HG03280 (cell line): ENCODE data around the gene PLEKHG3.
"Not testable (repeated sequence)": the region's sequence is repeated elsewhere in the genome, so short reads cannot be mapped to it uniquely, and the experiment has no call there.

ENCODE experiments used
- ATAC-seq: cut with Tn5 transposase; IDR thresholded peaks from one replicate; pipeline ENCODE4 v1.9.1; 2021; ENCODE audit warnings: mild to moderate bottlenecking, moderate library complexity; ENCODE audit not compliant: unreplicated experiment

PLEKHG3 gene

DNA sequence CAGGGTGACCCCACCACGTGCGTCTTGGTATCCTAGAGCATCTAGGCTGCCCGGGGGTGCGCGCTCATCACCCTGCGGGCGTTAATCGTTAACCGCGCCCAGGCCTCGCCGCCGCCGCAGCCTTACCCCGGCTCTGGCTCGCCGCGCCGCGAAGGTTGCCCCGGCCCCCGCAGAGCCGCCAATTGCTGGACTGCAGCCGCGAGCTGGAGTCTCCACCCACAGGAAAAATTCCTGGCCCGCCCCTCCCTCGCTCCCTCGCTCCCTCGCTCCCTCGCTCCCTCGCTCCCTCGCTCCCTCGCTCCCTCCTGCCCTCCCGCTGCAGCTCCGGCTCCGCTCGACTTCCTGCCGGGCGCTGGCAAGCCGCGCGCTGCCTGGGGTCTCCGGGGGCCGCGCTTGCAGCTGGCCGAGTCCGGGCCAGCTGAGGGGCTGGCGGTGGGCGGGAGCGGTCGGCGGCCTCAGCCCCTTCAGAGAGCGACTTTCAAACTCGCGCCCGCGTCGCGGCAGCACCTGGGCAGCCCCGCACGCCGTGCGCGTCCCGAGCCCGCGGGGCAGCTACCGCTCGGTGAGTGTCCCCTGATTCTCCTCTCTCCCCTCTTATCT lies at the start of gene PLEKHG3:
TSS of gene PLEKHG3 (plus strand) at position 282 of the 600 bp plus-strand sequence. CDS start 23,208 bp downstream, outside the sequence.
- ATAC-seq = no peak

DNA sequence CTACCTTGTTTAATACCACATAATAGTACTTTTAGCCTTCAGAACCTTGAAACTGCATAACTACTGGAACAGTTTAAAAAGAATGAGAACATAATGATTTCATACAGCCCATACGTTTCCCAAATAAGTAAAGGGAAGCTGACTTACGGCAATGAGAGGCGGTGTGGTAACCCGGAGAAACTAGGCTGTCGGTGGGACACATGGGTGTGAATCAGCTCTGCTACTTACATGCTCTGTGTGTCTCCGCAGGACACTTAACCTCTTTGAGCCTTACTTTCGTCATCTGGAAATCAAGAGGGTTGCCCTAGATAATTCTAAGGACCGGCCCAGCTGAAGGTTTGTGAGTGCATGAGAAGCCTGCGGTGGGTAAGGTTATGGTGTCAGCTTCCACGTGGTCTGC lies 49.3 kb upstream of the PLEKHG3 start:
- ATAC-seq = no peak

GRCh38 chr14:64656986-64657385 lies 47.2 kb upstream of the PLEKHG3 start:
- ATAC-seq = no peak

DNA sequence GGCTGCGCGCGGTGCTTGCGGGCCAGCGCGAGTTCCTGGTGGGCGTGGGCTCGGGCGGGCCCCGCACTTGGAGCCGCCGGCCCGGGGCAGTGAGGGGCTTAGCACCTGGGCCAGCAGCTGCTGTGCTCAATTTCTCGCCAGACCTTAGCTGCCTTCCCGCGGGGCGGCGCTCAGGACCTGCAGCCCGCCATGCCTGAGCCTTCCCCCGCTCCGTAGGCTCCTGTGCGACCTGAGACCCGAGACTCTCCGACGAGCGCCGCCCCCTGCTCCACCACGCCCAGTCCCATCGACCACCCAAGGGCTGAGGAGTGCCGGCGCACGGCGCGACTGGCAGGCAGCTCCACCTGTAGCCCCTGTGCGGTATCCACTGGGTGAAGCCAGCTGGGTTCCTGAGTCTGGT lies 46.0 kb upstream of the PLEKHG3 start:
- no peak for ATAC-seq

GRCh38 chr14:64658700-64659264 lies 45.4 kb upstream of the PLEKHG3 start:
- not testable (repeated sequence) for ATAC-seq

- no peak for ATAC-seq
Observed at GRCh38 chr14:64659366-64659765, 44.9 kb upstream of the PLEKHG3 start.

DNA sequence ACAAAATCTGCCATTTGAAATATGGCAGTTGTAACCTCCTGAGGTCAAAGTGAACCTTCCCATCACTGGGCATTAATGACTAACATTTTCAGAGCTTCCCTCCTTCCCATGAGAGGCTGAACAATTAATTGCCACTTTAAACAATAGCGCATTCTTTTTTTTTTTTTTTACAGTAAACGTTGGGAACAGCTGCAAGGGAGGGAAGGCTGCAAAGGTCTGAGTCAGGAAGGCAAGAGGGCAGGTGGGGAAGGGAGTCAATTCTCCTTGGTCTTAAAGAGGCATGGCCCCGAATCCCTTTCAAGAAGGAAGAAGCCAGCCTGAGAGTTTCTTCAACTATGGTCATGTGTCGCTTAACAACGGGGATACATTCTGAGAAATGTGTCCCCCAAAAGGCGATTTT lies 41.0 kb upstream of the PLEKHG3 start:
- ATAC-seq = no peak

- ATAC-seq = no peak
Observed at GRCh38 chr14:64671591-64671990, 32.6 kb upstream of the PLEKHG3 start.

GRCh38 chr14:64673316-64673715 lies 30.9 kb upstream of the PLEKHG3 start:
- no peak for ATAC-seq

GRCh38 chr14:64673748-64674147 lies 30.5 kb upstream of the PLEKHG3 start:
- no peak for ATAC-seq

GRCh38 chr14:64674829-64675228 lies 29.4 kb upstream of the PLEKHG3 start:
- no peak for ATAC-seq

- no peak for ATAC-seq
Observed at GRCh38 chr14:64675312-64675711, 28.9 kb upstream of the PLEKHG3 start.

DNA sequence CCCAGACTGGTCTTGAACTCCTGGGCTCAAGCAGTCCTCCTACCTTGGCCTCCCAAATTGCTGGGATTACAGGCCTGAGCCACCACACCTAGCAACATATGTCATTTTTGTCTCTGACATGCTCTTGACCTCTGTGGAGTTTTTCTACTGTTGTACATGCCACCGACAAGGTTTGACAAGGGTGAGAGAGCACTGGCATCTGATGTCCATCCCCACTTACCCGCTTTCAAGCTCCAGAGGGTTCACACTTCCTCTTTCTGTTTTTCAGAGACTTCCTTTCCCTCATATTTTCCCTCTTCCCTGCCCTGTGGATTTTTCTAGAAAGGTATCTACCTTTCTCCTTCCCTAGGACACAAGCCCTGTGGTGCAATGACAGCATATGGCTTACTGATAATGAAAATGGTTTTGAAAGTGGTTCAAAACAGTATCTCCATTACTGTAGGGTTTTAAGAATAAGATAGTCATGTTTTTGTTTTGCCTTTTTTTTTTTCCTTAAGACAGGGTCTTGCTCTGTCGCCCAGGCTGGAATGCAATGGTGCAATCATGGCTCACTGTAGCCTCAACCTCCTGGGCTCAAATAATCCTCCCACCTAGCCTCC lies 27.7 kb upstream of the PLEKHG3 start:
- no peak for ATAC-seq

- ATAC-seq = no peak
Observed at GRCh38 chr14:64680013-64680713, 24.1 kb upstream of the PLEKHG3 start.

GRCh38 chr14:64680714-64681065 lies 23.5 kb upstream of the PLEKHG3 start:
- no peak for ATAC-seq

GRCh38 chr14:64681796-64682710 lies 22.2 kb upstream of the PLEKHG3 start:
- ATAC-seq = no peak

GRCh38 chr14:64682843-64683242 lies 21.4 kb upstream of the PLEKHG3 start:
- ATAC-seq = no peak

GRCh38 chr14:64683264-64683663 lies 21.0 kb upstream of the PLEKHG3 start:
- ATAC-seq = no peak

- no peak for ATAC-seq
Observed at GRCh38 chr14:64684091-64684490, 20.1 kb upstream of the PLEKHG3 start.

DNA sequence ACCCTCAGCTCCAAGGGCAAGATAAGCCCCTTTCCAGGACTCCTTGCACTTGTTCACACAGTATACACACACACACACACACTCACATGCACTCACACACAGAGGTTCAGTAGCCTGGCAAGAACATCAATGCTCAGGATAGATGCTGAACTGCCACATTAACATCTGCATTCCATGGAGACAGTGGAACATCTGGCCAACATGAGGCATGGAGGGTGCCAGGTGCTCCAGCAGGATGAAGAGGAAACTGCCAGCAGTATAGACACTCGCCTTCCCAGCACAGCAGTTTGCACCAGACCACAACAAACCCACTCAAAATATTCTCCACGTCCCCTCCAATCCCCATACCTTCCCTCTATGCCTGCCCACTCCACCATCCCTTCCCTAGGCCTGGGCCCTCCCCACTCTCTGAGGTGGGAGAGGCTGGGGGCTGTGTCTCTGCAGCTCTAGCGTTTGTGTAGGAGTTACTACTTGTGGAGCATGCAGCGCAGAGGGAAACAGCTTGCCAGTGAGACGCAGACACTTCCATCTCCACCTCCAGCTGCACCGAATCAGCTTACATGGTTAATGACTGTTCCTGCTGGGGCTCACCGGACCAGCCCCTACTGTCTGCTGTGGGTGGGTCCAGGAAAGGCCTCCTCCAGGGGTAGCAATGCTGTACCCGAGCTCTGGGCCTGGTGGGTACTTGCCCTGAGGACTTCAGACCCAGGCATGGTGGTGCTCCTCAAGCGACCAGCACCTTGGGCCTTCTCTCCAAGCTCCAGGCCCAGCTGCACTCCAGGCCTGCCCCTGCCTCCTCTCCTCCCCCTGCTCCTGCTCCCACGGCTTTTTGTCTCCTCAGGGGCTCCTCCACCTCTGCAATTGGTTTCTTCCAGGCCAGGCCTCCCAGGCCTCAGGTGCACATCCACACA lies 18.6 kb upstream of the PLEKHG3 start:
- no peak for ATAC-seq
